ENCODE data around the gene EML1.
"Not testable (repeated sequence)": the region's sequence is repeated elsewhere in the genome, so short reads cannot be mapped to it uniquely, and the experiment has no call there.

DNA sequence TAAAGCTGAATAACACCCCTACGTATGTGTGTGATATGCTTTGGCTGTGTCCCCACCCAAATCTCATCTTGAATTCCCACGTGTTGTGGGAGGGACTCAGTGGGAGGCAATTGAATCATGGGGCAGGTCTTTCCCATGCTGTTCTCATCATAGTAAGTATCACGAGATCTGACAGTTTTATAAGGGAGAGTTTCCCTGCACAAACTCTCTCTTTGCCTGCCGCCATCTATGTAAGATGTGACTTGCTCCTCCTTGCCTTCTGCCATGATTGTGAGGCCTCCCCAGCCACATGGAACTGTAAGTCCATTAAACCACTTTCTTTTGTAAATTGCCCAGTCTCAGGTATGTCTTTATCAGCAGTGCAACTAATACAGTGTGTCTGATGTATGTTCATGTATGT lies 30.3 kb upstream of the EML1 start:
- TF ChIP-seq, protein P1, sequence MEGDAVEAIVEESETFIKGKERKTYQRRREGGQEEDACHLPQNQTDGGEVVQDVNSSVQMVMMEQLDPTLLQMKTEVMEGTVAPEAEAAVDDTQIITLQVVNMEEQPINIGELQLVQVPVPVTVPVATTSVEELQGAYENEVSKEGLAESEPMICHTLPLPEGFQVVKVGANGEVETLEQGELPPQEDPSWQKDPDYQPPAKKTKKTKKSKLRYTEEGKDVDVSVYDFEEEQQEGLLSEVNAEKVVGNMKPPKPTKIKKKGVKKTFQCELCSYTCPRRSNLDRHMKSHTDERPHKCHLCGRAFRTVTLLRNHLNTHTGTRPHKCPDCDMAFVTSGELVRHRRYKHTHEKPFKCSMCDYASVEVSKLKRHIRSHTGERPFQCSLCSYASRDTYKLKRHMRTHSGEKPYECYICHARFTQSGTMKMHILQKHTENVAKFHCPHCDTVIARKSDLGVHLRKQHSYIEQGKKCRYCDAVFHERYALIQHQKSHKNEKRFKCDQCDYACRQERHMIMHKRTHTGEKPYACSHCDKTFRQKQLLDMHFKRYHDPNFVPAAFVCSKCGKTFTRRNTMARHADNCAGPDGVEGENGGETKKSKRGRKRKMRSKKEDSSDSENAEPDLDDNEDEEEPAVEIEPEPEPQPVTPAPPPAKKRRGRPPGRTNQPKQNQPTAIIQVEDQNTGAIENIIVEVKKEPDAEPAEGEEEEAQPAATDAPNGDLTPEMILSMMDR (IDR thresholded peaks at IDR 0.05 in 4 of 5, conservative IDR thresholded peaks at IDR 0.05 in 1 of 5), result not testable (repeated sequence)
- TF ChIP-seq POLR2A (IDR thresholded peaks at IDR 0.05), result not testable (repeated sequence)

All from gastrocnemius medialis (tissue), 4 donors.